Effector memory CD4-positive, alpha-beta T cell (primary cell): ENCODE measurements around the gene KCNIP4.

ENCODE experiments used
- DNase-seq, 3 donors: peaks; one replicate each; pipeline ENCODE4 v3.0.0-alpha.2; 2020
- H3K27ac ChIP-seq: 2 replicates; pipeline ENCODE4 v1.7.0; 2013; ENCODE audit warnings: mild to moderate bottlenecking, low read length, moderate library complexity; ENCODE audit not compliant: insufficient read depth, poor library complexity, severe bottlenecking
- H3K27me3 ChIP-seq: replicated peaks from 2 replicates; pipeline ENCODE4 v1.7.0; 2013; ENCODE audit warnings: mild to moderate bottlenecking, low read length; ENCODE audit not compliant: insufficient read depth, control insufficient read depth, poor library complexity, severe bottlenecking
- H3K36me3 ChIP-seq: 2 replicates; pipeline ENCODE4 v1.7.0; 2013; ENCODE audit warnings: mild to moderate bottlenecking, low read length, moderate library complexity; ENCODE audit not compliant: control insufficient read depth, insufficient read depth
- H3K4me1 ChIP-seq: 2 replicates; pipeline ENCODE4 v1.7.0; 2013; ENCODE audit warnings: low read length, mild to moderate bottlenecking; ENCODE audit not compliant: control insufficient read depth, insufficient read depth, poor library complexity, severe bottlenecking
- H3K4me3 ChIP-seq: 2 replicates; pipeline ENCODE4 v1.7.0; 2013; ENCODE audit warnings: low read length, low read depth, mild to moderate bottlenecking; ENCODE audit not compliant: insufficient read depth, poor library complexity, severe bottlenecking
- H3K9me3 ChIP-seq: 2 replicates; pipeline ENCODE4 v1.7.0; 2013; ENCODE audit warnings: mild to moderate bottlenecking, low read length, moderate library complexity; ENCODE audit not compliant: control insufficient read depth

Gene KCNIP4

DNA sequence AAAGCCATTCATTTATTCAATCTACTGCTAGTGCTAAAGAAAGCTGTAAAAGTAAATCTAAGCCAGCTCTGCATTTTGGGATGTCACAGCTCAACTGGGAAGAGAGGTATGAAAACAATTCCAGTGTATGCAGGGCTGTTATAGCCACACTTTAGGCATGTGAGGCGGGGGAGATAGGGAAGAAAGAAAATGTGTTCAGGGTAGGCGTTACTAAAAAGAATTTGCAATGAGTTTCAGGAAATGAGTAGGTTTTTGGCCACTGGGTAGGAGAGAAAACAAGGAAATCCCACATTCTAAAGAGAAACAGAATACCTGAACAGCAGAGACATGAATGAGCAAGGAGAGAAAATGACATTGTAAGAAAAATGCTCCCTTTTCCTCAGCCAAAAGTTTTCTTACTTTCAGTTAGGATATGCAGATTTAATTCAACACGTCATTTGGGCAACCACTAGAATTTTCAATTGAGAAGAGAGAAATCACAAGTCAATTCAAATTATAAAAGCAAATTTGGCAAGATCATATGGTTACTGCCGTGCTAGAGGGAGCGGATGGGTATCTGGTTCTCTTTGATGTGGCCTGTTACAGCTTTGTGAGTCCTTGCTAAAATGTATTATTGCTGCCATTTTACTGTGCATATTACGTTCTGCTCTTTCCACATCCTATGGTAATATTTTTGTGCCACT lies 226.3 kb downstream of the KCNIP4 start:
- H3K4me3 ChIP-seq, result no peak overlapping the region
- no peaks in the 10 kb centered on the region for H3K4me1 ChIP-seq
- no peak for DNase-seq
- no peaks in the 10 kb centered on the region for H3K36me3 ChIP-seq
- H3K27ac ChIP-seq, result no peak overlapping the region
- no peaks in the 10 kb centered on the region for H3K27me3 ChIP-seq
- no peaks in the 10 kb centered on the region for H3K9me3 ChIP-seq

DNA sequence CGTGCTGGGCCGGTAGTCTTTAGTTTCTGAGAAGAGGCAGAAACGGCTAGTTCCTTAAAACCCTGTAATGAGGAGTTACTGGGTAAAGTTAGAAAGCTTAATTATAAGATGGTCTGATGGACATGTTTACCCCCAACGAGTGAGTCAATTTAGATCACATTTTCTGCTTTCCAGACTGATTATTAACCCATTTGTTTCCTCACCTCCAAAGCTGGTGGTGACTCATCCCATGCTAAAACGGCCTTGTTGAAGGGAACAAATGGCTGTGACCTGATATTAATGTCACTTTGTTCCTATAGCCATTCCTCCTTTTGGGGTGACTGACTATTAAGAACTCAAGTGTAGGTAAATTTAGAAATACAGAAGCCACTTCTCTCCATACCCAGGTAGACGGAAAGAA lies 232.0 kb downstream of the KCNIP4 start:
- no peaks in the 10 kb centered on the region for H3K4me1 ChIP-seq
- no peaks in the 10 kb centered on the region for H3K9me3 ChIP-seq
- H3K27ac ChIP-seq, result no peak overlapping the region
- no peak overlapping the region for H3K4me3 ChIP-seq
- H3K36me3 ChIP-seq, result no peaks in the 10 kb centered on the region
- no peaks in the 10 kb centered on the region for H3K27me3 ChIP-seq
- DNase-seq, result no peak

DNA sequence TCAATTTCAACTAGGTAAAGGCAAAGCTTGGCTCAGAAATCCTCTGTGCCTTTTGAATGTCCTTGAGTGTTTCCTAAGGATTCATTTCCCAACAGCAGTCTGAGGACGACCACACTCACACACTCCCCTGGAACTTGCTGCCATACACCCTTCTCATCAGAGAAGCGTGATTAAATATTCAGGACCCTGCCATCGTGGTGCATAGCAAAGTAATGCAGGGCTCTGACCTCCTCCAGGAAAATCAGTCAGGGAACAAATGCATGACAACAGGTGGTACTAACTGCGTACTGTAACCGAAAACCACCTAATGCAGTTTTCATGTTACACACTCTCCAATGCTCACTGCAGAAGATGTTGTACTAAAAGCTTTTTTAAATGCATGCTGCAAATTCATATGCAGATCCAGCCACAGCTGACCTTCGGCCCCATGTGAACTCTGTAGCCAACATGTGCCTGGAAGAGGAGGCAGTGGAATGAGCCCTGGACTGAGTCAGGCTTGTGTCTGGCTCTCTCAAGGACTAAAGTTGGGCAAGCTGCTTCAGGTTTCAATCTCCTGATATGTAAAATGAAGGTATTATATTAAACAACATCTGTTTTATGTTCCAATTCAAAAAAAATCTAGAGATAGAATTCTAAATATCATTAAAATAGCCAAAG lies 238.3 kb downstream of the KCNIP4 start:
- no peaks in the 10 kb centered on the region for H3K4me1 ChIP-seq
- no peaks in the 10 kb centered on the region for H3K27me3 ChIP-seq
- H3K9me3 ChIP-seq, result no peaks in the 10 kb centered on the region
- no peak overlapping the region for H3K27ac ChIP-seq
- H3K4me3 ChIP-seq, result no peak overlapping the region
- no peak for DNase-seq
- H3K36me3 ChIP-seq, result no peaks in the 10 kb centered on the region

DNA sequence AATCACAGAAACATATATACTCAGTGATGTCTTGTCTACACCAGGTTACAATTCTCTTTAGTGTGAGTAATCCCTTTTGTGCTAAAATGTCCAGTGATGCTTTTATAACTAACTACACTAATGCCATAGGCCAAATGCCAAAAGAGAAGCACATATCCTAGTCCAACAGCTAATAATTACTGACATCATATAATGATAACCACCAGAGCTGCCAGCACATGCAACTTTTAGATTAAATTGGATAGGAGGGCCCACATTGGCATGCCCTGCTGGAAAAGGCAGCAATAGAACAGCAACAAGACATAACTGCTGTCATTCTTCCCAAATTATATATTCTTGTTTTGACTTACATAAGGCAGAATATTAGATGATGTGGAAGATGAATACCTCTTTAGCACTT lies 238.8 kb downstream of the KCNIP4 start:
- Histone ChIP-seq H3K4me1 (no peaks in the 10 kb centered on the region), H3K36me3 (no peaks in the 10 kb centered on the region), H3K27ac (no peak overlapping the region), H3K4me3 (no peak overlapping the region), H3K9me3 (no peaks in the 10 kb centered on the region), H3K27me3 (no peaks in the 10 kb centered on the region)
- DNase-seq, result no peak

DNA sequence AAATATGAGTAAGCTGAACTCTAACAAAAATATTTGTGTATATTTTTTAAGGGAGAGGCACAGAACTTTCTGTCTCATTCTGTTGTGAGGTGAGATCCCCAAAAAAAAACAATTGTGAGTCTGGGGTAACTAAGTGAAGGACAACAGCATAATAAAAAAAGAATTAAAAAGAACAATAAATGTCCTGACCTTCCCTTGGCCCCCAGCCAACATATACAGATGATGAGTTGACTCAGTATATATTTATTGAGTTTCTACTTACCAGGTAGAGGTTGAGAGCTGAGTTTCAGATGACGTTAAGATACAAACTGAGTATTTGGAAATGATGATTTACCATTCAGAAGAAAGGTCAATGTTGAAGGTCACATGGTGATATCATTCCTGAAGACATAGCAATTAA lies 239.5 kb downstream of the KCNIP4 start:
- no peaks in the 10 kb centered on the region for H3K4me1 ChIP-seq
- H3K4me3 ChIP-seq, result no peak overlapping the region
- no peaks in the 10 kb centered on the region for H3K27me3 ChIP-seq
- H3K27ac ChIP-seq, result no peak overlapping the region
- no peaks in the 10 kb centered on the region for H3K9me3 ChIP-seq
- DNase-seq, result no peak
- H3K36me3 ChIP-seq, result no peaks in the 10 kb centered on the region

DNA sequence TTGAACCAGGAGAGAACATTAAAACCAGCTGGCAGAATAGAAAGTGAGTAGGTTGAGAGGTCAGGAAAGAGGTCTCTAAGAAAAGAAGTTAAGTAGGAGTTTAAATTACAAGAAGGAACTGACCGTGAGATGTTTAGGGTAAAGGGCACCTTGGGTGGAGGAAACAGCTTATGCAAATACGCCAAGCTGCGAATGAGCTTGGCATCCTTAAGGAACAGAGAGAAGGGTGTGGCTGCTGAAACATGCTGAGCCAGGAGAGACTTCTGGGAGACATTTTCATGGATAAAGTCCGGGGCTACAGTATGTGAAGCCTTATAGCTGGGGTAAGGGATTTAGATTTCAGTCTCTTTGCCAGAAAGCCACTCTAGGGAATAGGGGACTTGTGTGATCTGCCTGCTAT lies 249.1 kb downstream of the KCNIP4 start:
- H3K4me3 ChIP-seq, result no peak overlapping the region
- no peaks in the 10 kb centered on the region for H3K4me1 ChIP-seq
- no peaks in the 10 kb centered on the region for H3K36me3 ChIP-seq
- no peak overlapping the region for H3K27ac ChIP-seq
- no peaks in the 10 kb centered on the region for H3K27me3 ChIP-seq
- no peaks in the 10 kb centered on the region for H3K9me3 ChIP-seq
- no peak for DNase-seq

DNA sequence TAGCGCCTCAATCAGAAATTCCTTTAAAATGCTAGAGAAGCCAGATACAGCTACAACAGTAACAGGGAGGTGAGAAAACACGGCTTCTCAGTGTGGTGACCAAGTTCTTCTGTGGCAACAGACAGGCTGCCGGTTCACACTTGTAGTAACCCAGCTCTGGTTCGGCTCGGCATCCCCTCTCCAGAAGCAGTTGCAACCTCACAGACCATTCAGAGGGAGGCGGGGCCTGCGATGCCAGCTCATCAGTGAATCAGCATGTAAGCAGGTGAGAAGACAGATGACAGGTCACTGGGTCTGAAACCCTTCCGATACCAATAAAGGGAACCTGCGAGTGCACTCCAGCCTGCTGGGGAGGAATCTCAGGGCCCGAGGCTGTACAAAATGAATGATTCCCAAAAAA lies 251.0 kb downstream of the KCNIP4 start:
- Histone ChIP-seq H3K27ac (no peak overlapping the region), H3K9me3 (no peaks in the 10 kb centered on the region), H3K4me3 (no peak overlapping the region), H3K36me3 (no peaks in the 10 kb centered on the region), H3K27me3 (no peaks in the 10 kb centered on the region), H3K4me1 (no peaks in the 10 kb centered on the region)
- DNase-seq, result no peak

DNA sequence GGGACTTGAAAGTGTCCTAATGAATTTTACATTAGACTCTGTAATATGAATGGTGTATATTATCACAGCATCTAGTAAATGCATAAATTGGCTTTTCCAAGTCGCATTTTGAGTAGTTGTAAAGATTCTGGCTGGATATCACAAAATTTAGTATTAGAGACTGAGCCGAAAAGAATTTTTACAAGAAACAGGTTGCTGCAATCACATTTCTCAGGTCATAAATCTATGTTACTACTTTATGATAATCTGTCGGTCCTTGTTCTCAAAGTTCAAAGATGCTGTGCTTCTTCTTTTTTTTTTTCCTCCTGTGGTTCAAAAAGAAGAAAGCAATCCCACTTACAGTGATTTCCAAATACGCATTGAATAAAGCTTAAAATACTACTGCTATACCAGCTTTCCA lies 253.4 kb downstream of the KCNIP4 start:
- Histone ChIP-seq H3K27me3 (no peaks in the 10 kb centered on the region), H3K36me3 (no peaks in the 10 kb centered on the region), H3K4me3 (no peak overlapping the region), H3K27ac (no peak overlapping the region), H3K4me1 (no peaks in the 10 kb centered on the region), H3K9me3 (no peaks in the 10 kb centered on the region)
- DNase-seq, result no peak

DNA sequence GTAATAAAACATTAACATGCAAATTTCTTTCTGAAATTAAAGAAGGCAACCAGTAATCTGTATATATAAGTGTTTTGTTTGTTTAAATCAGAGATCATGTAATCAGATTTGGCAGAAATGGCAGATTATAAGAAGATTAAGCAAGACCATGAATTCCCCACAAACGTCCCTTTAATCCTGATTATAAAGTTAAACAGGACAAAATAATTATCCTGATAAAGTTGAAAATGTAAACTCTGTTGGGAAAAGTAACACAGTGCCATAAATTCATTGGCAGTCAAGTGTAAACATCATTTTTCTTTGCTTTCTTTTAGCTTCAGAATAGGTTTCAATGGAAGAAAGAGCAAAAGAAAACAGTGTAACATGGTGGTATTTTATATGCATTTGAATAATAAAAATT lies 256.3 kb downstream of the KCNIP4 start:
- Histone ChIP-seq H3K9me3 (no peaks in the 10 kb centered on the region), H3K36me3 (no peaks in the 10 kb centered on the region), H3K4me3 (no peak overlapping the region), H3K27ac (no peak overlapping the region), H3K27me3 (no peaks in the 10 kb centered on the region), H3K4me1 (no peaks in the 10 kb centered on the region)
- DNase-seq, result no peak

DNA sequence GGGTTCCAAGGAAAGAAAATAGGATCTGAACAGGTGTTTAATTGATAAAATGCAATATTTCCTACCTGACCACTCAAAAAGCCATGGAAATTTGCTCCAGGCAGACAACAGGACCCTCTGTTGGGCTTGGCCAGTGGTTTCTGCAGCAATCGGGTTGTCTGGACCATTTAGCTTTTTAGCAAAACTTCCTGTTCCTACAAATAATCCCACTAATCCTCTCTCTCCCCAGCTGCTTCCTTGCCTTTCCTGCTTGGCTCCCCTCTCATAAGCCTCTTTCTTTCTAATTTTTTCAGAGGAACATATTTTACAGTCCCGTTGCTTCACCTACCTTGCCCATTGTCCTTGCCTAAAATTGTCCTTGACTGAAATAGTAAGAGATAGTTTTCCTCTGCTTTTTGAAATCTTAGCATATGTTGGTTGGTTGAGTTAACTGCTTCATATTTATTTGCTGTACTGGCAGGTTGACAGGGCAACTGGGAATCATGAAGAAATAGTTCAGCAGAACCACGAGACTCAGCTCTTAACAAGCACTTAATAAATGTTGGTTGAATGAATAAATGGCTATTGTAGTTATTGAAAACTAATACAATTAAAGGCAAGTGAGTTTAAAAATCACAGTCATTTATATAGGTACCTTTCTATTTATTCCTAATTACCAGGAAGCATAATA lies 259.8 kb downstream of the KCNIP4 start:
- no peak for DNase-seq
- H3K4me1 ChIP-seq, result no peaks in the 10 kb centered on the region
- no peaks in the 10 kb centered on the region for H3K9me3 ChIP-seq
- H3K4me3 ChIP-seq, result no peak overlapping the region
- no peak overlapping the region for H3K27ac ChIP-seq
- H3K36me3 ChIP-seq, result no peaks in the 10 kb centered on the region
- no peaks in the 10 kb centered on the region for H3K27me3 ChIP-seq
